Panc1 (cell line): ENCODE measurements around the gene EXOSC7. TPM values are rescaled to one million over a fixed set of nuclear protein-coding genes. Genes with fewer than 3 reads are reported as not detected.

ENCODE experiments used
- ATAC-seq: fragments of 200-7000 bp; cut with Tn5 transposase; 2 replicates; pipeline ENCODE4 v1.9.1; 2020; ENCODE audit warnings: mild to moderate bottlenecking, moderate library complexity
- BruUV-seq: library from RNA; stranded (reverse); fragments of 400-500 nt; replicated peaks from 2 replicates; lab custom pipeline; 2021; lab: Mats Ljungman, UMichigan
- CTCF ChIA-PET: fragments of 300-600 bp; sonication (Branson Sonifier 250); formaldehyde crosslinking; loops from one replicate; lab custom pipeline; 2022; ENCODE audit warnings: antibody characterized with exemption; lab: Charles Lee
- POLR2A ChIA-PET: fragments of 300-600 bp; sonication (Branson Sonifier 250); formaldehyde crosslinking; loops from one replicate; lab custom pipeline; 2022; ENCODE audit warnings: antibody characterized with exemption; lab: Charles Lee
- DNase-seq: peaks from one replicate; pipeline ENCODE4 v3.0.0-alpha.2; 2010; ENCODE audit warnings: low read depth, low spot score
- H3K27ac ChIP-seq: 2 replicates; pipeline ENCODE4 v1.5.1; 2011; ENCODE audit warnings: mild to moderate bottlenecking, low read length, inconsistent platforms
- H3K27me3 ChIP-seq: fragments of 200-500 bp; sonication (Bioruptor generic); 2 replicates; pipeline ENCODE4 v1.6.0; 2014; ENCODE audit warnings: low read length, inconsistent platforms; ENCODE audit not compliant: control insufficient read depth, insufficient read depth
- H3K36me3 ChIP-seq: fragments of 200-500 bp; sonication (Bioruptor generic); 2 replicates; pipeline ENCODE4 v1.5.1; 2014; ENCODE audit warnings: inconsistent platforms, mild to moderate bottlenecking, low read length, moderate library complexity; ENCODE audit not compliant: control insufficient read depth, insufficient read depth
- H3K4me1 ChIP-seq: 2 replicates; pipeline ENCODE4 v1.5.1; 2011; ENCODE audit warnings: inconsistent platforms, mild to moderate bottlenecking, low read length, moderate library complexity; ENCODE audit not compliant: control insufficient read depth, insufficient read depth
- H3K4me3 ChIP-seq, 2 experiments: 2 replicates each; pipeline ENCODE4 v1.5.1; 2011 to 2012; ENCODE audit warnings: low read depth in 2 of 2, low read length in 2 of 2, mild to moderate bottlenecking in 2 of 2, inconsistent platforms in 1 of 2, moderate library complexity in 1 of 2
- H3K9me3 ChIP-seq: fragments of 200-500 bp; sonication (Bioruptor generic); 2 replicates; pipeline ENCODE4 v1.5.1; 2014; ENCODE audit warnings: low read depth, mild to moderate bottlenecking, inconsistent platforms, low read length, moderate library complexity; ENCODE audit not compliant: control insufficient read depth, insufficient read depth
- POLR2AphosphoS5 ChIP-seq: IDR thresholded peaks from 2 replicates; pipeline ENCODE4 v1.6.1; 2012; ENCODE audit warnings: mild to moderate bottlenecking, low read depth, low read length, moderate library complexity
- SIN3A ChIP-seq: IDR thresholded peaks from 2 replicates; pipeline ENCODE4 v1.6.1; 2012; ENCODE audit warnings: low read depth, mild to moderate bottlenecking, low read length, moderate library complexity, borderline replicate concordance; ENCODE audit not compliant: insufficient read depth
- TCF7L2 ChIP-seq: IDR thresholded peaks from 2 replicates; pipeline ENCODE4 v1.6.1; 2011; ENCODE audit warnings: mild to moderate bottlenecking, low read depth, low read length, inconsistent platforms
- in situ Hi-C: cut with HindIII; loops from 2 replicates; pipeline ENCODE4 v1.10.0; 2016; ENCODE audit warnings: low sequenced_read_pairs, low pct_unique_long_range_greater_than_20kb
- intact Hi-C: fragments of 100-400 bp; cut with micrococcal nuclease; formaldehyde crosslinking; loops from one replicate; pipeline ENCODE4 v1.10.0; 2022; ENCODE audit not compliant: unreplicated experiment
- total RNA-seq: library from RNA; stranded (reverse); gene quantifications from one replicate; pipeline ENCODE4 v1.2.1, GENCODE V29; 2021; ENCODE audit not compliant: unreplicated experiment
- TF ChIP-seq, protein P1 (sequence below), 2 experiments: IDR thresholded peaks; 2 replicates each; pipeline ENCODE4 v1.6.1; 2011 to 2012; ENCODE audit warnings: low read depth in 2 of 2, control low read depth in 1 of 2, low read length in 1 of 2, mild to moderate bottlenecking in 1 of 2, moderate library complexity in 1 of 2; ENCODE audit not compliant: insufficient read depth in 1 of 2
- TF ChIP-seq, protein P2 (sequence below): fragments of 450-650 bp; IDR thresholded peaks from 2 replicates; pipeline ENCODE4 v1.5.1; 2017; ENCODE audit warnings: mild to moderate bottlenecking

The EXOSC7 gene
- total RNA-seq, 1 experiment from 2014 or later, result 38.4 TPM

DNA sequence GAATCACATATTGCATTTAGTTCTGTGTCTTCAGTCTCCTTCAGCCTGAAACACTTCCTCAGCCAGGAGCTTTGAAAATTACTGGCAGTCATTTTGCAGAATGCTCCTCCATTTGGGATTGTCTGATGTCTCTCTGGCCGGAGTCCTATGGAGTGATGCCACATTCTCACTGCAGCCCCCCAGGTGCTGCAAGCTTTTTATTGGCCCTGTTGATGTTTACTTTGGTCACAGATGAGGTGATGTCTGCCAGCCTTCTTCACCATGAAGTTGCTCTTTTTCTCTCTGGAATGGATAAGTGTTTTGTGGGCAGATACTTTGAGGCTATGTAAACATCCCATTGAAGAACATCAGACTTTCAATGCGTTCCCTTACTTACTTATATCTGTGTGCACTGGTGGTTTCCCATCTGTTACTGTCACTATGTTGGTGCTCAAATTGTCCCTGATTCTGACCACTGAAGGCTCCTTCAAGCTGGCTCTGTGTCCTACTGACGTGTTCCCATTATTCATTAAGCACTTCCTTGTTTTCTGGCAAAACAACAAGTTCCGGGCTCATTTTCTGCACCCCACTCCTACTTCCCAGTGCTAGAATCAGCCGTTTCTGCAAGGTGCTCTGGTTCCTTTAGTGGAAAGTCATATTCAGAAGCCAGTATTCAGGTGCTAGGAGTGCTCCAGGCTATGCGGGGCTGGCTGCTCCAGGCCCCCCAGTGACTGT lies 48.7 kb downstream of the EXOSC7 start:
- ATAC-seq (no peak), DNase-seq (no peak)
- ChIA-PET CTCF (no interaction called here), POLR2A (no interaction called here)
- Histone ChIP-seq H3K36me3 (no peaks in the 10 kb centered on the region), H3K27ac (no peak overlapping the region), H3K27me3 (no peaks in the 10 kb centered on the region), H3K4me1 (no peaks in the 10 kb centered on the region), H3K4me3 (no peak overlapping the region), H3K9me3 (no peaks in the 10 kb centered on the region)
- TF ChIP-seq POLR2AphosphoS5 (no peak), TCF7L2 (no peak), SIN3A (no peak)
- TF ChIP-seq, protein P1, sequence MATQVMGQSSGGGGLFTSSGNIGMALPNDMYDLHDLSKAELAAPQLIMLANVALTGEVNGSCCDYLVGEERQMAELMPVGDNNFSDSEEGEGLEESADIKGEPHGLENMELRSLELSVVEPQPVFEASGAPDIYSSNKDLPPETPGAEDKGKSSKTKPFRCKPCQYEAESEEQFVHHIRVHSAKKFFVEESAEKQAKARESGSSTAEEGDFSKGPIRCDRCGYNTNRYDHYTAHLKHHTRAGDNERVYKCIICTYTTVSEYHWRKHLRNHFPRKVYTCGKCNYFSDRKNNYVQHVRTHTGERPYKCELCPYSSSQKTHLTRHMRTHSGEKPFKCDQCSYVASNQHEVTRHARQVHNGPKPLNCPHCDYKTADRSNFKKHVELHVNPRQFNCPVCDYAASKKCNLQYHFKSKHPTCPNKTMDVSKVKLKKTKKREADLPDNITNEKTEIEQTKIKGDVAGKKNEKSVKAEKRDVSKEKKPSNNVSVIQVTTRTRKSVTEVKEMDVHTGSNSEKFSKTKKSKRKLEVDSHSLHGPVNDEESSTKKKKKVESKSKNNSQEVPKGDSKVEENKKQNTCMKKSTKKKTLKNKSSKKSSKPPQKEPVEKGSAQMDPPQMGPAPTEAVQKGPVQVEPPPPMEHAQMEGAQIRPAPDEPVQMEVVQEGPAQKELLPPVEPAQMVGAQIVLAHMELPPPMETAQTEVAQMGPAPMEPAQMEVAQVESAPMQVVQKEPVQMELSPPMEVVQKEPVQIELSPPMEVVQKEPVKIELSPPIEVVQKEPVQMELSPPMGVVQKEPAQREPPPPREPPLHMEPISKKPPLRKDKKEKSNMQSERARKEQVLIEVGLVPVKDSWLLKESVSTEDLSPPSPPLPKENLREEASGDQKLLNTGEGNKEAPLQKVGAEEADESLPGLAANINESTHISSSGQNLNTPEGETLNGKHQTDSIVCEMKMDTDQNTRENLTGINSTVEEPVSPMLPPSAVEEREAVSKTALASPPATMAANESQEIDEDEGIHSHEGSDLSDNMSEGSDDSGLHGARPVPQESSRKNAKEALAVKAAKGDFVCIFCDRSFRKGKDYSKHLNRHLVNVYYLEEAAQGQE (IDR thresholded peaks at IDR 0.05; ENCODE audit: insufficient read depth in 1 of 2, low read depth in 2 of 2, low read length in 1 of 2), result no peak
- TF ChIP-seq, protein P2, sequence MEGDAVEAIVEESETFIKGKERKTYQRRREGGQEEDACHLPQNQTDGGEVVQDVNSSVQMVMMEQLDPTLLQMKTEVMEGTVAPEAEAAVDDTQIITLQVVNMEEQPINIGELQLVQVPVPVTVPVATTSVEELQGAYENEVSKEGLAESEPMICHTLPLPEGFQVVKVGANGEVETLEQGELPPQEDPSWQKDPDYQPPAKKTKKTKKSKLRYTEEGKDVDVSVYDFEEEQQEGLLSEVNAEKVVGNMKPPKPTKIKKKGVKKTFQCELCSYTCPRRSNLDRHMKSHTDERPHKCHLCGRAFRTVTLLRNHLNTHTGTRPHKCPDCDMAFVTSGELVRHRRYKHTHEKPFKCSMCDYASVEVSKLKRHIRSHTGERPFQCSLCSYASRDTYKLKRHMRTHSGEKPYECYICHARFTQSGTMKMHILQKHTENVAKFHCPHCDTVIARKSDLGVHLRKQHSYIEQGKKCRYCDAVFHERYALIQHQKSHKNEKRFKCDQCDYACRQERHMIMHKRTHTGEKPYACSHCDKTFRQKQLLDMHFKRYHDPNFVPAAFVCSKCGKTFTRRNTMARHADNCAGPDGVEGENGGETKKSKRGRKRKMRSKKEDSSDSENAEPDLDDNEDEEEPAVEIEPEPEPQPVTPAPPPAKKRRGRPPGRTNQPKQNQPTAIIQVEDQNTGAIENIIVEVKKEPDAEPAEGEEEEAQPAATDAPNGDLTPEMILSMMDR, result no peak
- in situ Hi-C loops, result no loop called here
- no TSS peak for BruUV-seq
- intact Hi-C loops, result loop anchor here (10.0 kb wide), 1 partner anchor 300 kb away; no protein-coding TSS in a partner anchor

DNA sequence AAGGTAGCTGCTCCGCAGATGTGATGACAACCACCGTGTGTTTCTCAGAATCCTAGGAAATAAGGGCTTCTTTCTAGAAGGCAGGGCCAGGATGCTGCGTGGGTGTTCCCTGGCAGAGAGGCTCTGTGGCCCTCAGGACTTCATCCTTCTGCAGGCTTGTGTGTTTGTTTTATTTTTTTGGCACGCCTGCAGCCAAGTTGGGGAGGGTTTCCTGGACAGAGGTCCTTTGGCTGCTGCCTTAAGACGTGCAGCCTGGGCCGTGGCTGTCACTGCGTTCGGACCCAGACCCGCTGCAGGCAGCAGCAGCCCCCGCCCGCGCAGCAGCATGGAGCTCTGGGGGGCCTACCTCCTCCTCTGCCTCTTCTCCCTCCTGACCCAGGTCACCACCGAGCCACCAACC lies 50.0 kb downstream of the EXOSC7 start, which contains the start of gene CLEC3B:
TSS of gene CLEC3B (plus strand) at position 266 of the 400 bp plus-strand sequence. CDS start at position 326, 60 bp downstream.
- no peaks in the 10 kb centered on the region for H3K27me3 ChIP-seq
- H3K27ac ChIP-seq, result no peak within 1 kb of the TSS
- TF ChIP-seq TCF7L2, result no peak
- TF ChIP-seq, protein P1 (IDR thresholded peaks at IDR 0.05; ENCODE audit: insufficient read depth in 1 of 2, low read depth in 2 of 2, low read length in 1 of 2), result no peak
- TF ChIP-seq, protein P2, result no peak
- intact Hi-C loops (loop anchor here (10.0 kb wide), 1 partner anchor 299 kb away; no protein-coding TSS in a partner anchor), in situ Hi-C loops (no loop called here)
- no peaks in the 10 kb centered on the region for H3K36me3 ChIP-seq
- no TSS peak for BruUV-seq
- ATAC-seq (no peak), DNase-seq (no peak)
- H3K4me3 ChIP-seq, result no peak within 1 kb of the TSS
- no peaks in the 10 kb centered on the region for H3K4me1 ChIP-seq
- H3K9me3 ChIP-seq, result no peaks in the 10 kb centered on the region
- ChIA-PET CTCF (no interaction called here), POLR2A (interaction anchor here (0.7 kb wide), 1 partner anchor 13 kb away, joined by 3 read pairs; no protein-coding TSS in a partner anchor)
